Fibroblast of lung (primary cell): ENCODE measurements around the gene ZNF512. TPM values are rescaled to one million over a fixed set of nuclear protein-coding genes. Genes with fewer than 3 reads are reported as not detected.
"Not testable (repeated sequence)": the region's sequence is repeated elsewhere in the genome, so short reads cannot be mapped to it uniquely, and the experiment has no call there.

Source experiments
- DNase-seq, 2 donors: peaks; one replicate each; pipeline versions ENCODE4 v3.0.0 to v3.0.0-alpha.2; 2010; ENCODE audit warnings: low read depth in 2 of 2
- H2AFZ ChIP-seq: 2 replicates; pipeline ENCODE4 v1.5.1; 2012; ENCODE audit warnings: low read length, control low read depth, inconsistent platforms
- H3K27ac ChIP-seq: 2 replicates; pipeline ENCODE4 v1.5.1; 2011; ENCODE audit warnings: low read length, control low read depth; ENCODE audit not compliant: insufficient read depth
- H3K27me3 ChIP-seq: 2 replicates; pipeline ENCODE4 v1.5.1; 2011; ENCODE audit warnings: mild to moderate bottlenecking, low read length; ENCODE audit not compliant: control insufficient read depth, insufficient read depth
- H3K36me3 ChIP-seq: 2 replicates; pipeline ENCODE4 v1.5.1; 2011; ENCODE audit warnings: low read length; ENCODE audit not compliant: control insufficient read depth, insufficient read depth
- H3K4me1 ChIP-seq: 2 replicates; pipeline ENCODE4 v1.5.1; 2011; ENCODE audit warnings: low read length; ENCODE audit not compliant: control insufficient read depth, insufficient read depth; ENCODE audit errors: extremely low read depth
- H3K4me2 ChIP-seq: 2 replicates; pipeline ENCODE4 v1.5.1; 2011; ENCODE audit warnings: low read length, control low read depth; ENCODE audit not compliant: insufficient read depth; ENCODE audit errors: extremely low read depth
- H3K4me3 ChIP-seq, 4 experiments: fragments of 200-600 bp in 1 of 4; sonication (generic) in 1 of 4; replicated peaks in 1 of 4; 2 replicates each; pipeline ENCODE4 v1.5.1; 2011 to 2016; ENCODE audit warnings: low read length in 4 of 4, low read depth in 3 of 4, mild to moderate bottlenecking in 3 of 4, control low read depth in 2 of 4, inconsistent platforms in 1 of 4, mixed read lengths in 1 of 4; ENCODE audit not compliant: insufficient read depth in 1 of 4; ENCODE audit errors: control extremely low read depth in 1 of 4
- H3K79me2 ChIP-seq: 2 replicates; pipeline ENCODE4 v1.5.1; 2012; ENCODE audit warnings: mild to moderate bottlenecking, low read length, inconsistent platforms; ENCODE audit not compliant: control insufficient read depth, insufficient read depth
- H3K9ac ChIP-seq: 2 replicates; pipeline ENCODE4 v1.5.1; 2011; ENCODE audit warnings: mild to moderate bottlenecking, low read length, control low read depth; ENCODE audit not compliant: insufficient read depth
- H3K9me3 ChIP-seq: 2 replicates; pipeline ENCODE4 v1.5.1; 2012; ENCODE audit warnings: low read depth, low read length; ENCODE audit not compliant: control insufficient read depth, insufficient read depth
- H4K20me1 ChIP-seq: 2 replicates; pipeline ENCODE4 v1.5.1; 2011; ENCODE audit warnings: low read length; ENCODE audit not compliant: control insufficient read depth, insufficient read depth; ENCODE audit errors: extremely low read depth
- EZH2 ChIP-seq: IDR thresholded peaks from 2 replicates; pipeline ENCODE4 v1.5.1; 2012; ENCODE audit warnings: low read length, control low read depth, mild to moderate bottlenecking; ENCODE audit errors: missing control alignments
- polyA plus RNA-seq, 2 donors: library from polyadenylated mRNA; depleted of rRNA in 1 of 2; stranded (reverse) in 1 of 2; unstranded in 1 of 2; fragments of >200 nt; gene quantifications; 2 replicates each; pipeline ENCODE4 v1.2.1, GENCODE V29; 2011 to 2012; ENCODE audit warnings: missing spikeins in 1 of 2
- total RNA-seq: library from RNA; depleted of rRNA; stranded (reverse); fragments of >200 nt; gene quantifications from 2 replicates; pipeline ENCODE4 v1.2.1, GENCODE V29; 2014
- TF ChIP-seq, protein P1 (sequence below), 2 donors: IDR thresholded peaks in 1 of 2; conservative IDR thresholded peaks in 1 of 2; 1 replicate in 1 of 2; 2 replicates in 1 of 2; pipeline ENCODE4 v1.5.1; 2011 to 2012; ENCODE audit warnings: low read length in 2 of 2, control low read depth in 1 of 2, inconsistent platforms in 1 of 2, low read depth in 1 of 2, mild to moderate bottlenecking in 1 of 2

Gene ZNF512
- total and polyA plus RNA-seq, 2 donors (not counting 1 experiment from before 2014, with no cell fraction given), result 23.6 to 36.6 TPM

DNA sequence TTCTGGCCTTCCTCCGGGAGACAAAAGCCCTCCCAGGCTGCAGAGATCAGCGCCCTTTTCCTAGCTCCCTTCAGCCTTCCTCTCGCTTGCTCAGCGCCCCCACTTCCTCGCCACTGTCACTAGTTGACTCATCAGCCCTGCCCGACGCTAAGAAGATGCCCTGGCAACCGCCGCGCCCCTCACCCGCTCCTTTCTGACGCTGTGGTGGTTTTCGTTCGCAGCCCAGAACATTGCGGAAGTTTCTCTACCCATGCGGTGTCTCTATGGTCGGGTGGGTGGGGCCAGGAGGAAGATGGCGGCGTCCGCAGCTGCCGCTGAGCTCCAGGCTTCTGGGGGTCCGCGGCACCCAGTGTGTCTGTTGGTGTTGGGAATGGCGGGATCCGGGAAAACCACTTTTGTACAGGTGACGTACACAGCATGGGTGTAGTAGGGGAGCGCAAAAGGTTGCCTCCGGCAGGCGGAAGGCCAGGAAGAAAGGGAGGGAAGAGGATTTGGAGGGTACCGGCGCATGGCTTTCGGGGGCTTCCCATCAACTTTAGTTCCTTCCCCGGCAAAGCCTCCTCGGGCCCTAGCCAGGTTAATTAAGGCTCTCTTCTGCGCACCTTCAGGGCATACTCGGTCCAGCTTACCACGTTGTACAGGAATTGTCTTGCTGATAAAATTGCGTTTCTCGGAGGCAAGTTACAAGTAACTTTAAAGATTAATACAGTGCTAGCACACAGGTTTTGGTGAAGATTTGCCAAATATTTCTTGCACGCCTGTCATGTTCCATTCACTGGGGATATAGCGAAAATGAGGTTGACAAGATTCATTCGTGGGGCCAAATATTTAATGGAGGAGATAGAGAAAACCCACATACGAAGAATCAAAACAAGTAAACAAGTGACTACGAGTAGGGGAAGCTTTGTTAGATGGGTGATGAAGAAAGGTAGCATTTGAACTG, 46.2 kb downstream of the ZNF512 start, which contains the start of the genes CCDC121 and GPN1:
Gene CCDC121 (minus strand): TSS at position 246 of the 943 bp plus-strand sequence. CDS start 1,213 bp downstream, outside the sequence.
Gene GPN1 (plus strand): TSS at position 284 of the 943 bp plus-strand sequence. CDS start 9 bp downstream, at position 293.
- Histone ChIP-seq H3K4me2 (peak within 1 kb of the TSS; percentile 97), H3K9ac (peak within 1 kb of the TSS; percentile 91), H3K4me3 (peak within 1 kb of the TSS; percentile 73 to 92 (median 88)), H3K4me1 (no peaks in the 10 kb centered on the region), H2AFZ (peak within 1 kb of the TSS; percentile 96), H3K27me3 (no peaks in the 10 kb centered on the region), H3K27ac (peak within 1 kb of the TSS; percentile 87), H3K9me3 (no peaks in the 10 kb centered on the region), H4K20me1 (no peaks in the 10 kb centered on the region), H3K36me3 (no peaks in the 10 kb centered on the region), H3K79me2 (peaks cover 8% of the 10 kb centered on the region)
- TF ChIP-seq EZH2, result no peak
- TF ChIP-seq, protein P1, sequence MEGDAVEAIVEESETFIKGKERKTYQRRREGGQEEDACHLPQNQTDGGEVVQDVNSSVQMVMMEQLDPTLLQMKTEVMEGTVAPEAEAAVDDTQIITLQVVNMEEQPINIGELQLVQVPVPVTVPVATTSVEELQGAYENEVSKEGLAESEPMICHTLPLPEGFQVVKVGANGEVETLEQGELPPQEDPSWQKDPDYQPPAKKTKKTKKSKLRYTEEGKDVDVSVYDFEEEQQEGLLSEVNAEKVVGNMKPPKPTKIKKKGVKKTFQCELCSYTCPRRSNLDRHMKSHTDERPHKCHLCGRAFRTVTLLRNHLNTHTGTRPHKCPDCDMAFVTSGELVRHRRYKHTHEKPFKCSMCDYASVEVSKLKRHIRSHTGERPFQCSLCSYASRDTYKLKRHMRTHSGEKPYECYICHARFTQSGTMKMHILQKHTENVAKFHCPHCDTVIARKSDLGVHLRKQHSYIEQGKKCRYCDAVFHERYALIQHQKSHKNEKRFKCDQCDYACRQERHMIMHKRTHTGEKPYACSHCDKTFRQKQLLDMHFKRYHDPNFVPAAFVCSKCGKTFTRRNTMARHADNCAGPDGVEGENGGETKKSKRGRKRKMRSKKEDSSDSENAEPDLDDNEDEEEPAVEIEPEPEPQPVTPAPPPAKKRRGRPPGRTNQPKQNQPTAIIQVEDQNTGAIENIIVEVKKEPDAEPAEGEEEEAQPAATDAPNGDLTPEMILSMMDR (conservative IDR thresholded peaks at IDR 0.05 in 1 of 2, IDR thresholded peaks at IDR 0.05 in 1 of 2; ENCODE audit: low read depth in 1 of 2, low read length in 2 of 2), result no peak
- peak; percentile 89 to 95 for DNase-seq

DNA sequence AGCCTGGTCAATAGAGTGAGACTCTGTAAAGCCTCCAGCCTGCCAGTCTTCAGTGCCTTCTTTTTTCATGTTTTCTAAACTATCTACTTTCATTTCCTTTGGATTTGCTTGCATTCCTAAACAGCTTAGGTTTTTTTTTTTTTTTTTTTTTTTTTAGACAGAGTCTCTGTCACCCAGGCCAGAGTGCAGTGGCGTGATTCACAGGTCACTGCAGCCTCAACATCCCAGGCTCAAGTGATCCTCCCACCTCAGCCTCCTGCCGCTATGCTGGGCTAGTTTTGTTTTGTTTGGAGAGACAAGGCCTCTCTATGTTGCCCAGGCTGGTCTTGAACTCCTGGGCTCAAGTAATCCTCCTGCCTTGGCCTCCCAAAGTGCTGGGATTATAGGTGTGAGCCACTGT, 47.4 kb downstream of the ZNF512 start:
- H3K27ac ChIP-seq, H3K27me3 ChIP-seq, H4K20me1 ChIP-seq, DNase-seq, H3K4me1 ChIP-seq, H3K36me3 ChIP-seq, H3K4me3 ChIP-seq, H2AFZ ChIP-seq, H3K9me3 ChIP-seq, H3K79me2 ChIP-seq, H3K9ac ChIP-seq, H3K4me2 ChIP-seq: not testable (repeated sequence)

DNA sequence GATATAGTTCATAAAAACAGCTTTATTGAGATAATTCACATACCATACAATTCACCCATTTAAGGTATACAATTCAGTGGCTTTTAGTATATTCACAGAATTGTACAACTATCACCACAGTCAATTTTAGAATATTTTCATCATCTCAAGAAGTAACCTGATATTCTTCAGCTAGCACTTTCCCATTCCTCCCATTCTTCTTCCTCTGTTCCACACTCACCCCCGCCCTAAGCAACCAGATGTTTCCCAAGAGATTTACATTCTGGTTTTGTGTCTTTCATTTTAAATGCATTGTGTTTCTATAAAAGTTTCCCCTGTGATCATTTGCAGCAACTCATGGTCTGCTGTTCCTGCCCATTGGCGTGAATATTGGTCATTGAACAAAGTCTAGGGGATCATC, 51.4 kb downstream of the ZNF512 start:
- peaks cover 2% of the 10 kb centered on the region for H3K36me3 ChIP-seq
- no peaks in the 10 kb centered on the region for H3K9me3 ChIP-seq
- H3K4me2 ChIP-seq, result no peak overlapping the region
- H3K9ac ChIP-seq, result no peak overlapping the region
- H2AFZ ChIP-seq, result no peak overlapping the region
- no peaks in the 10 kb centered on the region for H3K27me3 ChIP-seq
- no peak overlapping the region for H3K4me3 ChIP-seq
- no peak for TF ChIP-seq EZH2
- TF ChIP-seq, protein P1 (conservative IDR thresholded peaks at IDR 0.05 in 1 of 2, IDR thresholded peaks at IDR 0.05 in 1 of 2; ENCODE audit: low read depth in 1 of 2, low read length in 2 of 2), result no peak
- no peaks in the 10 kb centered on the region for H3K4me1 ChIP-seq
- no peak overlapping the region for H3K27ac ChIP-seq
- no peaks in the 10 kb centered on the region for H4K20me1 ChIP-seq
- peaks cover 4% of the 10 kb centered on the region for H3K79me2 ChIP-seq
- no peak for DNase-seq
